OCI-LY7 (cell line): ENCODE results near the gene SCAMP2. TPM values are rescaled to one million over a fixed set of nuclear protein-coding genes. Genes with fewer than 3 reads are reported as not detected.

ENCODE experiments used
- BruUV-seq: library from RNA; stranded (reverse); fragments of 400-500 nt; replicated peaks from 2 replicates; lab custom pipeline; 2021; lab: Mats Ljungman, UMichigan
- CTCF ChIA-PET: fragments of 300-600 bp; sonication (Branson Sonifier 250); formaldehyde crosslinking; loops from one replicate; lab custom pipeline; 2022; ENCODE audit warnings: antibody characterized with exemption; ENCODE audit not compliant: unreplicated experiment; lab: Charles Lee
- POLR2A ChIA-PET: fragments of 300-600 bp; sonication (Branson Sonifier 250); formaldehyde crosslinking; loops from one replicate; lab custom pipeline; 2022; ENCODE audit warnings: antibody characterized with exemption; lab: Charles Lee
- DNase-seq: peaks from one replicate; pipeline ENCODE4 v3.0.0-alpha.2; 2015; ENCODE audit warnings: low spot score
- H2AFZ ChIP-seq: fragments of 200-600 bp; sonication (generic), shearing (Covaris generic); 2 replicates; pipeline ENCODE4 v1.6.1; 2014; ENCODE audit warnings: mild to moderate bottlenecking, antibody characterized with exemption, low read length, moderate library complexity
- H3K27ac ChIP-seq: fragments of 200-600 bp; sonication (generic); 2 replicates; pipeline ENCODE4 v1.5.1; 2014; ENCODE audit warnings: mixed run types, low read depth, mild to moderate bottlenecking, moderate library complexity, low read length, inconsistent platforms; ENCODE audit not compliant: poor library complexity, severe bottlenecking
- H3K36me3 ChIP-seq: fragments of 200-600 bp; sonication (generic); 2 replicates; pipeline ENCODE4 v1.6.1; 2014; ENCODE audit warnings: mild to moderate bottlenecking, antibody characterized with exemption, low read length, moderate library complexity, mixed read lengths; ENCODE audit not compliant: insufficient read depth
- H3K4me1 ChIP-seq: fragments of 200-600 bp; sonication (generic); 2 replicates; pipeline ENCODE4 v1.5.1; 2014; ENCODE audit warnings: mild to moderate bottlenecking, low read length; ENCODE audit not compliant: insufficient read depth, poor library complexity, severe bottlenecking
- H3K4me2 ChIP-seq: fragments of 200-600 bp; sonication (generic); 2 replicates; pipeline ENCODE4 v1.6.1; 2014; ENCODE audit warnings: mild to moderate bottlenecking, low read length
- H3K4me3 ChIP-seq: fragments of 200-600 bp; sonication (generic); 2 replicates; pipeline ENCODE4 v1.5.1; 2014; ENCODE audit warnings: mild to moderate bottlenecking, low read depth, low read length; ENCODE audit not compliant: poor library complexity, severe bottlenecking
- H3K79me2 ChIP-seq: fragments of 200-600 bp; sonication (generic); 2 replicates; pipeline ENCODE4 v1.6.1; 2016; ENCODE audit warnings: low read depth, mild to moderate bottlenecking, low read length, moderate library complexity, mixed read lengths; ENCODE audit not compliant: insufficient read depth
- H3K9me2 ChIP-seq: fragments of 200-600 bp; sonication (generic); 2 replicates; pipeline ENCODE4 v1.6.1; 2016; ENCODE audit warnings: mild to moderate bottlenecking, low read length, mixed read lengths; ENCODE audit not compliant: insufficient read depth
- H3K9me3 ChIP-seq: fragments of 200-600 bp; sonication (generic); 2 replicates; pipeline ENCODE4 v1.6.1; 2014; ENCODE audit warnings: mild to moderate bottlenecking, mixed run types, low read length, mixed read lengths
- H4K20me1 ChIP-seq: fragments of 200-600 bp; sonication (generic); 2 replicates; pipeline ENCODE4 v1.6.1; 2014; ENCODE audit warnings: mild to moderate bottlenecking, antibody characterized with exemption, low read length, moderate library complexity, mixed read lengths; ENCODE audit not compliant: insufficient read depth
- CTCF ChIP-seq: fragments of 200-600 bp; sonication (generic); conservative IDR thresholded peaks from 2 replicates; pipeline ENCODE4 v1.5.1; 2014; ENCODE audit warnings: mild to moderate bottlenecking, antibody characterized with exemption, low read length, moderate library complexity, mixed read lengths
- EZH2phosphoT487 ChIP-seq: fragments of 200-600 bp; sonication (generic); IDR thresholded peaks from 2 replicates; pipeline ENCODE4 v1.6.1; 2018; ENCODE audit warnings: low read depth, borderline replicate concordance, mild to moderate bottlenecking, mixed run types, antibody characterized with exemption, low read length, moderate library complexity, mixed read lengths
- intact Hi-C: fragments of 100-400 bp; cut with micrococcal nuclease; formaldehyde crosslinking; loops from one replicate; pipeline ENCODE4 v1.10.0; 2022; ENCODE audit not compliant: unreplicated experiment
- total RNA-seq, 2 experiments: library from RNA; depleted of rRNA in 1 of 2; stranded (reverse); fragments of >200 nt in 1 of 2; shearing (Covaris generic) in 1 of 2; gene quantifications; 2 replicates each; pipeline ENCODE4 v1.2.3, GENCODE V29; 2014 to 2022

Gene SCAMP2
- total RNA-seq, 2 experiments from 2014 or later: 24.6 to 55.2 TPM

GRCh38 chr15:74799856-74800558 lies 73.2 kb downstream of the SCAMP2 start:
- H2AFZ ChIP-seq: no peak overlapping the region
- CTCF ChIA-PET: interaction anchor here (0.6 to 1.8 kb wide), 6 partner anchors 13 to 22 kb away, joined by 4 to 8 read pairs (median 6); no protein-coding TSS in a partner anchor
- H3K4me3 ChIP-seq: no peak overlapping the region
- H3K36me3 ChIP-seq: peaks cover 92% of the 10 kb centered on the region
- H3K79me2 ChIP-seq: peaks cover 33% of the 10 kb centered on the region
- no peak for TF ChIP-seq EZH2phosphoT487
- peak; percentile 88 for TF ChIP-seq CTCF
- H3K4me1 ChIP-seq: peaks cover 55% of the 10 kb centered on the region
- peak overlapping the region; percentile 36; the same call in 1 of the 2 replicates for H3K4me2 ChIP-seq
- H4K20me1 ChIP-seq: peaks cover 10% of the 10 kb centered on the region; the same call in 1 of the 2 replicates
- peak overlapping the region; percentile 61 for H3K27ac ChIP-seq
- no peaks in the 10 kb centered on the region for H3K9me3 ChIP-seq
- peak; percentile 77 for DNase-seq
- POLR2A ChIA-PET: interaction anchor here (0.6 to 1.3 kb wide), 8 partner anchors 12 to 201 kb away, joined by 3 to 9 read pairs (median 4); no protein-coding TSS in a partner anchor
- H3K9me2 ChIP-seq: no peaks in the 10 kb centered on the region
- intact Hi-C loops: loop anchor here (1.0 kb wide), 4 partner anchors 19 to 165 kb away; no protein-coding TSS in a partner anchor
- BruUV-seq: no TSS peak

- Histone ChIP-seq H3K4me3 (no peak overlapping the region), H3K9me2 (no peaks in the 10 kb centered on the region), H2AFZ (no peak overlapping the region), H3K36me3 (peaks cover 92% of the 10 kb centered on the region), H3K4me2 (peak overlapping the region; percentile 49; the same call in 1 of the 2 replicates), H3K9me3 (no peaks in the 10 kb centered on the region), H3K4me1 (peaks cover 61% of the 10 kb centered on the region), H3K79me2 (peaks cover 39% of the 10 kb centered on the region), H3K27ac (peak overlapping the region; percentile 61), H4K20me1 (peaks cover 13% of the 10 kb centered on the region; the same call in 1 of the 2 replicates)
- intact Hi-C loops: no loop called here
- no TSS peak for BruUV-seq
- POLR2A ChIA-PET: interaction anchor here (0.6 to 1.3 kb wide), 6 partner anchors 11 to 201 kb away, joined by 3 to 9 read pairs (median 6); no protein-coding TSS in a partner anchor
- DNase-seq: peak; percentile 65
- CTCF ChIA-PET: interaction anchor here (0.6 to 1.8 kb wide), 6 partner anchors 12 to 22 kb away, joined by 4 to 8 read pairs (median 6); no protein-coding TSS in a partner anchor
- TF ChIP-seq EZH2phosphoT487 (no peak), CTCF (peak; percentile 47)
Observed at GRCh38 chr15:74799255-74799855, 73.8 kb downstream of the SCAMP2 start.
